Suppressor macrophage (primary cell): ENCODE results near the gene FAM50B.

Experiments used
- DNase-seq, 4 experiments: peaks; one replicate each; pipeline ENCODE4 v3.0.0-alpha.2; 2020 to 2022

FAM50B gene

DNA sequence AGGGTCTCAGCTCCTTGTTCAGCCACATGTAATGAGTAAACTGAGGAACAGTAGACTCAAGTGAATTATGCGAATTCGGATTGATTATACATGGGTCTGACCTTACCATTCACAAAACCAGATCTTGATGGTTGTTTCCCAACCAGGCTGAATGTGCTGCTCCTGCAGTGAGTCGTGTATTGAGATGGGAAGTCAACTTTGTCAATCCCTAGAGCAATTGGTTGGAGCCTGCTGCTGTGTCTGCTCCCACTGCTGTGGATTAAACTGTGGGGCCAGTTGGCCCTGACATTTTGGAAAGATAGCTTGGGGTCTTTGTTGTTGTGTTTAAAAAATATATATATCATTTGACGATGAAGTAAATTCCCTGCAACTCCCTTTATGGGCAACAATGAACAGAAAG lies 23.9 kb downstream of the FAM50B start:
- no peak for DNase-seq

DNA sequence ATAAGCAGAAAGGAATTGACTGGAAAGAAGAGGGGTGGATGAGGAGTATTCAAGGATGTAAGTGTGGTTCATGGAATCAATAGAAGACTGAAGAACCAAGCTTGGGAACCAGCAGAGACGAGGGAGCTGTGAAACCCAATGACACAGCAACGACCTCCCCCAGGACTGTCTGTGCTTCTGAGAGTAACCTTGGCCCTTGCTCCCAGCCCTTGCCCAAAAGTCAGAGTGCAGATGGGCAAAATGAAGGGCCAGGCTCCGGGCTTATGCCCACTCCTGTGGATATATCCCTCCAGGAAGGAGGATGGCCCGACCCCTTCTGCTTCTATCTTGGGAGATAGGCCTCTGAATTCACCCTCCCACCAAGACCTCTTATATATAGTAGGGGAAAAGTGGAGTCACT lies 24.9 kb downstream of the FAM50B start:
- no peak for DNase-seq

DNA sequence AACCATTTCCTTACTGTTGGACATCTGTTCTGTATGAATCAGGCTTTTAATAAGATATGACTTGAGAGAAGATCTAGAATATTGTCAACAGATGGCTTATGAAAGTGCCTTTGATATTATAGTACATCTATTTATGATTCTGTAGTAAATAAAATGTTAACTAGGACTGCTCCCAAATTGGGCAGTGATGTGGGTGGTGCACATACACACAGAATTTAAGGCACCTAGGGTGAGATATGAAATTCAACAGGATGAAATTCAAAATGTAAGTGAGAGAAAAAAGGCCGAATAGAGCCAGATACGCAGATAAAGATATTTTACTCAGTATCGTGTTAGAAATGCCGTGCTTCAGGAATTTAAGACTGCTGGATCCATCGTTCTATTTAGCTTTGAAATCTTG lies 26.3 kb downstream of the FAM50B start:
- no peak for DNase-seq

DNA sequence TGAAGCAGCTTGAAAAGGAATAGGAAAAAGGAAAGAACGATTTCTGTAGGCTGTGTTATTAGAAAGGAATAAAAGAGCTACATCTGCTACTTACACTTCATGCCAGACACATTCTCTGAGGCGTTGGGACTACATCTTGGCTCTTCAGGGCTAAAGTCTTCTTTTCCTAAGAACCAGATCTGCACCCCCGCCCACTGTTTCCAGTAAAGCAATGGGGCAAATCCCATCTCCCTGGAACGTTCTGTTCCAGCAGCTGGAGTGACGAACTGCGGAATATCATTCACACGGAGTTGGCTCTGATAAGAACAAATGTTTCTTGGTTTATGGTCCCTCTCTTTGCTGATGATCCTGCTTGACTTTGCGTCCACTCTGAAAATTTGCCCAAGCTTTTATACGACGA lies 26.9 kb downstream of the FAM50B start:
- no peak for DNase-seq

DNA sequence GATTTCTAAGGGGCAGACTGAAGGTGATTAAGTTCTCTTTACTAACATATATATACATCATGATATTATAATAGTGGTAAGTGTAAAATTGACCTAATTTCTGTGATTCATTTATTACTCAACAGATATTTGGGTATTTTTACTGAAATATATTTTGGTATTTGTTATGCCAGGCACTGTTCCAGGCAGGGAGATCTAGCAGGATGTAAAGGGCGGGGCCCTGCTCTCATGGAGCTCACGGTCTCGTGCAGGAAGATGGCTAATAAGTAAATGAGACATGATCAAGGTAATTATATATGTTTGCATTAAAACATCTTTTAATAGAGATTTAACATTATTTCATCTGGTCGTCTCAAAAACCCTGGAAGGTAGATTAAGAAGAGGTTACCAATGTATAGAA lies 27.7 kb downstream of the FAM50B start:
- no peak for DNase-seq

DNA sequence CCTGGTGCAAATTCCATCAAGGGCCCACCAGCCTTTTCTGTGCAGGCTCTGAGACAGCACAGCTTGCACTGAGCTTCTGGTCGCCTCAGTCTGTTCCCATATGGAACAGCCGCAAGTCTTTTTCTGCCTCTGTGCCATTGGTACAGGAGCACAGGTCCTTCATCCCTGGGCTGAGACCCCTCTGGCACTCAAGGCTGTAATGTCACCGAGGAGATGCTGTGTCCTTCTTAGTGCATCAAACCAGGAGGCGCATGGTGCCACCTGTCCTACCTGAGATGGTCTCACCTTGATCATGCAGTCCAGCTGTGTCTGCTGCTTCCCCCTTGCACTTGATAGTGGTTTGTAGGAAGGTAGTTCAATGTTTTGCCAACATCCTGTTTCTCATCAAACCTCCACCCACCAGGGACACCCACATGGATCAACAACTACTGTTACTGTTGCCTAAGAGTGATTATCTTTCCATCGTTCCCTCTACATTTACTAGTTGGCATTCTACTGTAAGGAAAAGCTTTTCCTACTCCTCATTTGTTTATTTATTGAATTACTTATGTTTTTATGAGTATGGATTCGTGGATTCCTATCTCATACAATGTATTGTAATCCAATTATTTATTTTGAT lies 29.0 kb downstream of the FAM50B start:
- DNase-seq = peak in 3 of 4 experiments; percentile 34 to 46 (median 42)

DNA sequence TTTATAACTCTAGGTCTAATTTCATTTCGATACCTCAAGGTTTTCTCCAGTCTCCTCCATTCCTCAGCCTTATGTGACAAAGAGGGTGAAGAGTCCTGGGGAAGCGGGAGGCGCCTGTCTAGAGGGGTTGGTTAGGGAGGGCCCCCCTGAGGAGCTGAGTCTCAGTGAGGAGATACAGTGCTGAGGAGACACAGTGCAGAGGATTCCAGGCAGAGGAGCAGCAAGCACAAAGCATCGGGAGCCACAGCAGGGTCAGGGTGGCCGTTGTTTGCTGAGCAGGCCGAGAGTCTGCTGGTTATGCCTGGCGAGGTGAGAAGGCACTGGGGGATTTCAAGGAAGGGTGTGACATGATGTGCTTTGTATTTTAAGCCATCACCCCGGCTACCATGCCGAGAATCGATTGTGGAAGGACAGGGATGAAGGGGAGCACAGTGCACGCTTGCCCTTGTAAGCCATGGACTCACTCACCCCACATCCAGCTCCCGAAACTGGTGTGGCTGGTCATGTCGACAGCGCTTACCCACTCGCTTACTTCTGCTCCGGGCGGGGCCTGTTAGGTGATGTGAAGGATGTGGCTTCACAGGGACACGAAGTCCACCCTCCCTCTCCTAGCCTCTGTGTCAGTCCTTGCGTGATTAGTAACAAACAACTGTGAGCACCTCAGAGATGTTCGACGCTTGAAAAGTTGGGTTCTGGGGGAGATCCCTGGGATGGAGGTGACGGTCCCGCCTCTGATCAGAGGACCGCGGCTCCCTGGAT lies 30.2 kb downstream of the FAM50B start:
- DNase-seq = no peak

DNA sequence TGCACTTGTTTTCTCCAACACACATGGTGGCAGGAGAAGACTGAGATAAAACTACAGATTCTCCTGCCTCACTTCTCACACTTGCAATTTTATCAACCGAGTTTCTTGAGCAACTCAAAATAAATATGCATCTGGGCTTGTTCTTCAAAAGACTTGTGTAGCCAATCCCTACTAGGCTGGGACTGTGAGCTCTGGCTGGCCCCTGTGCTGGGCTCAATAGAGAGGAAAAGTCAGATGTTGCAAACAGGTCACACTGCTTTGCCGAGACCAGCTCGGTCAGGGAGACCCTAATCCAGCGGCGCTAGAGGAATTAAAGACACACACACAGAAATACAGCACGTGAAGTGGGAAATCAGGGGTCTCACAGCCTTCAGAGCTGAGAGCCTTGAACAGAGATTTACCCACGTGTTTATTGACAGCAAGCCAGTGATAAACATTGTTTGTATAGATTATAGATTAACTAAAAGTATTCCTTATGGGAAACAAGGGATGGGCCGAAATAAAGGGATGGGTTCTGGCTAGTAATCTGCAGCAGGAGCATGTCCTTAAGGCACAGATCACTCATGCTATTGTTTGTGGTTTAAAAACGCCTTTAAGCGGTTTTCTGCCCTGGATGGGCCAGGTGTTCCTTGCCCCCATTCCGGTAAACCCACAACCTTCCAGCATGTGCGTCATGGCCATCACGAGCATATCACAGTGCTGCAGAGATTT lies 32.7 kb downstream of the FAM50B start:
- DNase-seq = no peak

DNA sequence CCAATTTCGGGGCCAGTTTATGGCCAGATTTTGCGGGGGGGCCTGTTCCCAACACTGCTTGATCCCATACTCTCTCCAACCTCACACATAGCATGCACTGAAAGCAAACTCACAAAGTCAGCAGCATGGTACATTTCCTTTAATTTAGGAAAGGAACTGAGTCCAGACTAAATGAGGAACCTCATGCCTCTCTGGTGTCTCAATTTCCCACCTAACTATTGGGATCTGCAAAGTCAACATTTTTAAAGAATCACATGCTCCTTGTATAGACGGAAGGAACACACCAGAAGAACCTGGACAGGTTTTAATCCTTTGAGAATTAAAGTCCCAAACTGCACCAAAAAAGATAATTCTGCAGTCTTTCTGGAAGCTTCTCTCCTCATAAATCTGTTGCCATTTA lies 33.3 kb downstream of the FAM50B start:
- DNase-seq = peak; percentile 12 to 62 (median 43)

DNA sequence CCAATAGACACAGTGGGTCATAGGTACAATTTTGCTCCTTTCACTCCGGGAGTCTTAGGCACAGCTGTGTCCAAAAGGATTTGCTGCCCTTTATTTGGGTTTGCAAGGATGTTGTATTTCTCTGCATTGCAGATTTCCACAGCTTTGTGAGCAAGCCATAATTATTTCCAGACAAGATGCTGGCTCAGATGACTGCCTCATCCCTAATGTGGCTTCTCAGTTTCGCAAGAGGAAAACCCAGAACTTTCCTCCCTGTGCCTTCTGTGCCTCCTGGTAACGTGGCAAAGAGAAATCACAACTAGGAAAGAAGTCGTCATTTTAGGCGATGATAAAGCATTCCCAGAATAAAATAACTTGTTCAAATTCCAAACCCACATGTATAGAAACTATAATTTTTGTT lies 33.7 kb downstream of the FAM50B start:
- DNase-seq = peak in 3 of 4 experiments; percentile 16 to 26 (median 17)

DNA sequence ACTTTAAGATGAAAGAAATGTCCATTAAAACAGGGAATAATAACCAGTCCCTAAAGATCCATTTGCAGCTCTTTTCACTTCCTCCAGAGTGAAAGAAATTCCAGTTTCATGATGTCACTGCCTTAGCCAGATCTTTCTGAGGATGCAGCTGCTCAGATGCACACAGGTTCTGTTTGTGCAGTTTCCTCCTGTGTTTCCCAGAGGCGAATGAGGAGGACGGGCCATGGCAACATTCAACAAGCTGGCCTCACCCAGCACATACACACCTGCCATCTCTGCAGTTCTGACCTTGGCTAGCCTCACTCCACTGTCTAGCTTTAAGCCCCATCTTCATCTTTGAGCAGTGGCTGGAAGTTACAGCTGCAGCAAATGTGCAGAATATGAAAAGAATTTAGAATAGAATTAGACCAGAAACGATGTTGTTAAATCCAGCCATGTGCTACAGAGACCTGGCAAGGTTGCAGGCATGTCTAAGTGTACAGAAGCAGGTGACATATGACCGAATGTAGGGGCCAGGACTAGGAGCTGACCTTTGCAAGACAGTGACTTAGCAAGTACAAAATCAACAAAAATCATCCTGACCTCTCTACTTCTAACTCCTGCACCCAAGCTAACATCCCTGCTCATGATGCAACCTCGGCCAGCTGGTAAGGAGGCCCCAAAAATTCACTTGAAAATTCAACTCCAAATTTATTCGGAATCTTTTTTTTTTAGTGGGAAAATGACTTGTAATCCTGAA lies 35.0 kb downstream of the FAM50B start:
- no peak for DNase-seq

DNA sequence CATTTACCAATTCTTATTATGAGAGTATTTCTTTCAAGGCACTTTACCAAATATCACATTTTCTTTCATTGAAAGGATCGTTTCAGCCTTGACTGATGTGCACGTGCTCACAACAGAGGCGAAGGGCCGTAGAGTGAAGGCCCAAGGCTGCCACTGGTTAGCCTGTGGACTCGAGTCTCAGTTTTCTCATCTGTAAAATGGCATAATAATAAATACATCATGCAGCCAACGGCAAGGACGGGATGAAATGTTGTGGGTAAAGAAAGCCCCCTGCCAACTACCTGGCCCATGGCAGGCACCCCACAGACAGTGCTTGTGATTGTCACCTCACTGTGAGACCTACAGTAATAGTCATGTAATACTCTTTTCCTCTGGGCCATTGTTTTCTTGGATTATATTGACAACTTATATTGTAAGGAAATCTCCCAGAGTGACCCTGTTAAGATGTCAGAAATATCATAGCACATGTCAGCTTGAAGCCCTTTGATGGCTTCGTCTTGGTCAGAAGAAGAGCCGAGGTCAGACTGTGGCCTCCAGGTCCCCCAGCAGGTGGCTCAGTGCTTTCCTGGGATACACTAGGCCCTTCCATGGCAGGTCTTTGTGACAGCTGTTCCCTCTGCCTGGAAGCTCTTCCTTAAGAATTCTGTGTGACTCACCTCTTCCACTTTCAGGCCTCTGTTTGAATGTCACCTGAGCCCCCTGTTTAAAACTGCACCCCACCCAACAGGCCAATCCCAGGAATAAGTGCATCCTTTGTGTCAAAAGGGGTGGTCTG lies 36.3 kb downstream of the FAM50B start:
- peak in 1 of 4 experiments; percentile 8 for DNase-seq

DNA sequence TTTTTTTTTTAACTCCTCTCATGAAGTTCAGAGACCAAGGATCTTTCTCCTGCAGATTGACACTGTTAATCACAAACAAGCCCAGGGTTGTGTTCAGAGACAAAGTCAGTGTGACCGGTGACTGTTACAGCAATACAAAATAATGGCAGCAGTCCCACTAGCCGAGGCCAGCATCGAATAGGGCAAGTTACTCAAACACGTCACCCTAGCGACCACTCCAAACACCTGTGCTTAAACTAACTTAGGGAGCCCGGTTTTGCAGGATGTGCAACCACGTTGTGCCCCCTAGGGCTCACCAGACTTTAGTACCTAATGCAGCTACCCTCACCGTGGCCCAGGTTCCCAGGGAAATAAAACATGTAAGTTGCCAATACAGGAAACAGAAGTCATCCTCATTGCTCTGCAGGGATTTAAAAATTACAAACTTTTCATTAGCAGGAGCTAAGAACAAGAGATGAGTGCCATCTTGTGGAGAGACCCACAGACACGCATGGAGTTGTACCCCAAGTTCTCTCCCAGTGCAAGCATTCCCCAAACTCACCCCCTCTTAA lies 38.1 kb downstream of the FAM50B start:
- DNase-seq = peak; percentile 38 to 67 (median 60)

DNA sequence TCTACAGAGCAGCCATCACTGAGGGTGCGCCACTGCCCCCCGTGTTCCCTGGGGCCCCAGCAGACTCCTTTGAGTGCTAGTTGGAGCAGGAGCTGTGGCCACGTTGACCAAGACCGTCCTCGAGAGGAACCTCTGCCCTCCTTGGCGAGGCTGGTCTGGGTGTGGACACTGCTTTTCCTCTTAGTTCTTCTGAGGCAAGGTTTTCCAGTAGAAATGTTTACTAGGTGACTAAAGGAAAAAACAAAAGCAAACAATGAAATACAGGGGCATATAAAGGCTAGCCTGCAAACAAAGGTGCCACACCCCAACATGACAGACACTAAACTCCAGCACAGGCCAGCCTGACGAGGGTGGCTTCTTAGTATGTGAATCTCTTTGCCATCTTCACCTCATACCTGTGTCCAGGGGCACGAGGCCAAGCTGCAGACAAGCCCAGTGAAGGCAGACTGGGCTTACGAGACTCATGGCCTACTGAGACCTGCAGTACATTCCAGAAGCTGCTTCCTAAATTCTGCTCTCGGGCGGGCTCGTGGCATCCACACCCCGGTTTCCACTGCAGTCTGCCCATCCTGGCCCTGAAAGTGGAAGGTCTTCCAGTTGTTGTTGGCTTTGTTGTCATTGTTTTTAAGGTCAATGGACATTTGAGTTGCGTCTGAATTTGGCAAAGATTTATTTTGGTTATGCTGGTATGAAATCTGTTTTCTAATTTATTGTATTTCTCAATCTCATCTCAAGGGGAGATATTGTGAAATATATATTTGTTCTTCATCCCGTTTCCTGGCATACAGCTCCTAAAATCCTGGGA lies 39.2 kb downstream of the FAM50B start:
- DNase-seq = no peak

DNA sequence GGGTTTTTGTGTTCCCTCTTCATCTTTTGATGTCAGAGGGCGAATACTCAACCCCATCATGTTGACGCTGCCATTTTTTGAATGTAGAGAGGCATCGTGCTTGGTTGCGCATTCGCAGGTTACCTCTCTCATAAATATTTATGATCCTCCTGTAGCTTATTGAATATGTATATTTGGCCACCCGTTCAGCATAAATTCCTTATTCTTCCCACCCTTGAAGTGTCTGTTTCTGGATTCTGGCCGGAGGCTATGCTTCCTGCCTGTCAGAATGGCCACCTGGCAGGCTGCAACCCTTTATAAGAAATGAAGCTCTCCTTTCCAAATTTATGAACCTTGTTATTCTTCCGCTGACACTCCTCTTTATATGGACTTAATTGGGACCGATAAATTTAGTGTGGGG lies 40.9 kb downstream of the FAM50B start:
- DNase-seq = no peak

DNA sequence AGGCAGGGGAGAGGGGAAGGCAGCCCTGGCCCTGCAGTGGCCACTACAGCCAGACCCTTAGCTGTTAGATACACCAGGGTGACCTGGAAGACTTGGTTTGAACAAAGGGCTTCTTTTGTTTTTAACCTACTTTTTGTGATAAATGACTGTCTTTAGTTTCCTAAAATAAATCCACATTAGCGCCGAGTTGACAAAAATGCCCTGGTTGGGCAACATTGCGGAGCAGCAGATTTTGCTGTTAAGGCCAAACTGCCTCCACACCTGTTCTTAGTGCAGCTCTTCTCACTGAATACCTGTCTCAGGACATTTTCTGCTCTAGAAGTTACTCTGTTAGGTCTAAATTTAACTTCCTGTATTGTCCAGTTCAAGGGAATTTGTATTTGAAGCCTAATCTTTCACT lies 42.7 kb downstream of the FAM50B start:
- DNase-seq = no peak

DNA sequence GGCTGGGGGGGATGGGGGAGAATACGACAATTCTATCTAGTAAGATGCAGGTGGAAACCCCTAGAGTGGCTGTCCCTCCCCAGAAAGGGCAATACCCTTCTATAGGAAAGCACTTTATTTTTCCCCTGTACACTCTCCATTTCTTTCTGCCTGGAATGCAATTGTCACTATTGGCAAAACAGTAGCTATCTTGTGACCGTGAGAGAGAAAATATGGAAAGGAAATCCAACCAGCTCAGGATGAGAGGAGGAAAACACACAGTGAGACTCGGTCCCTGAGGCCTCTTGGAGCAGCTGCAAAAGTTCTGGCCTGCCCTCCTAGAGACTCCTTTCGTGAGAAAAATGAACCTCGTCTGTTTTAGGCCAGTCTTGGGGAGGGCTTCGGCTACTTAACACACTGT lies 43.4 kb downstream of the FAM50B start:
- no peak for DNase-seq

DNA sequence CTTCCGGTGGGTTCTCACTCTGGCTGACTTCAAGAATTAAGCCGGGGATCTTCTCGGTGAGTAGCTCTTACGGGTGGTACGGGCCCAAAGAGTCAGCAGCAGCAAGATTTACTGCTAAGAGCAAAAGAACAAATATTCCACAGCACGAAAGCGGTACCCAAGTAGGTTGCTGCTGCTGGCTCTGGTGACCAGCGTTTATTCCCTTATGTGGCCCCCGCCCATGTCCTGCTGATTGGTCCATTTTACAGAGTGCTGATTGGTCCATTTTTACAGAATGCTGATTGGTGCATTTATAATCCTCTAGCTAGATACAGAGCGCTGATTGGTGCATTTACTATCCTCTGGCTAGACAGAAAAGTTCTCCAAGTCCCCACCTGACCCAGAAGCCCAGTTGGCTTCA lies 44.3 kb downstream of the FAM50B start:
- no peak for DNase-seq

DNA sequence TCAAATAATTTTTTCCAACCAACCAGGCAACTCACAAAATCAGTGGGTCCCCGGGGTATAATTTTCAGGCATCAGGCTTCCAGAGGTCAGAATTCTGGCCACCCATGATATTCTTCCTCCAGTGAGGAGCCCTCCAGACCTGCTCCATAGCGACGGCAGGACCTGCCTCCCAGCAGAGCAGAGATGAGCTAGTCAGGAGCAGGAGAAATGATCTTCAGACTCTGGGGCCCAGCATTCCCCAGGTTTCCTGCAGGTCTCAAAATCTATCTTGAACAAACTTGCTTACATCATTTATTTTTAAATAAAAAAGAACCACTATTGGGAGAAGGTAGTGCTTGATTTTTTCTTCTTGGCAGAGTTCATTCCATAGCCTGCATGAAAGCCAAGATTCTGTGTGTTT lies 44.7 kb downstream of the FAM50B start:
- no peak for DNase-seq

DNA sequence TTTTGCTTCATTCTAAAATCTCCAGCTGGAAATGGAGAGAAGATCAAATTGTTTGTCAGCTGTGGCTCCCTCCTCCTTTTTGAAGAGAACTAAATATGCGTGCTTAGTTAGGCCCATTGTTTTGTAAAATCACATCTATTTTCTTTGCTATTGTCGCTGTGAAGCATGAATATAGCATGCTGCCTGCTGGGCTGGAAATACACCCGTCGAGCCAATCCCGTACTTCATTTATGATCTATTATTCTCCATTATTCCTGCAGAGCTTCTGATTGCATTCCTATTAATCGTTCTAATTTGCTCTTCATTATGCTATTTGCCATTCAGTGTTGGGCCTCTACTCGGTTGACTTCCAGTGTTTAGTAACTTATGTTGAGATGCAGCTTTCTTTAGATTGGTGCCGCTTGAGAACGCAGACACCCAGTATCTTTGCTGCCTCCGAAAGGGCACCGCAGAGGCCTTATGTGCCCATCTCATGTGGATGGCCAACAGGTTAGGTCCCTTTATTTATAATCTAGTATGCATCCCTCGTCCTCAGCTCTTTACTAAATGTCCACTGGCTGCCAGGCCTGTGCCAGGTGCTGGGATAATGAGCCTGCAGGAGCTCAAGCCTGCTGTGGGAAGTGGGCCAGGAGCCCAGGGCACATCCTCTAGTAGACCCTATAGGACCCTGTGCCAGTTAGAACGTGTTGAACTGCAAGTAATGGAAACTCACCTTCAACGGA lies 45.6 kb downstream of the FAM50B start:
- no peak for DNase-seq

DNA sequence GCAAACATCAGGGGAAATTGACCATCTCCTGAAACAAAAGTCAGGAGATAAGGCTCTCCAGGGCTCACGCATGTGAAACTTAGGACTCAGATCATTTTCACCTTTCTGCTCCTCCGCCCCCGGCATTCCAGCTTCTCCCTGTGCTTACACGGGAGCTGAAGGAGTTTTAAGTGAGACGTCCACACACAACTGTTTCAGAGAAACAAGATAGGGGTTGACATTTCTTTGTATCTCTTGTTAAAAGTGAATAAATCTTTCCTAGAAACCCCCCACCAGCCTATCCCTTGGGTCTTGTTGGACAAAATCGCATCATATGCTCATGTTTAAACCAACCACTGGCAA lies 46.1 kb downstream of the FAM50B start:
- DNase-seq = no peak
